ENCODE data around the gene L1TD1.
"Not testable (repeated sequence)": the region's sequence is repeated elsewhere in the genome, so short reads cannot be mapped to it uniquely, and the experiment has no call there.

The L1TD1 gene, protein sequence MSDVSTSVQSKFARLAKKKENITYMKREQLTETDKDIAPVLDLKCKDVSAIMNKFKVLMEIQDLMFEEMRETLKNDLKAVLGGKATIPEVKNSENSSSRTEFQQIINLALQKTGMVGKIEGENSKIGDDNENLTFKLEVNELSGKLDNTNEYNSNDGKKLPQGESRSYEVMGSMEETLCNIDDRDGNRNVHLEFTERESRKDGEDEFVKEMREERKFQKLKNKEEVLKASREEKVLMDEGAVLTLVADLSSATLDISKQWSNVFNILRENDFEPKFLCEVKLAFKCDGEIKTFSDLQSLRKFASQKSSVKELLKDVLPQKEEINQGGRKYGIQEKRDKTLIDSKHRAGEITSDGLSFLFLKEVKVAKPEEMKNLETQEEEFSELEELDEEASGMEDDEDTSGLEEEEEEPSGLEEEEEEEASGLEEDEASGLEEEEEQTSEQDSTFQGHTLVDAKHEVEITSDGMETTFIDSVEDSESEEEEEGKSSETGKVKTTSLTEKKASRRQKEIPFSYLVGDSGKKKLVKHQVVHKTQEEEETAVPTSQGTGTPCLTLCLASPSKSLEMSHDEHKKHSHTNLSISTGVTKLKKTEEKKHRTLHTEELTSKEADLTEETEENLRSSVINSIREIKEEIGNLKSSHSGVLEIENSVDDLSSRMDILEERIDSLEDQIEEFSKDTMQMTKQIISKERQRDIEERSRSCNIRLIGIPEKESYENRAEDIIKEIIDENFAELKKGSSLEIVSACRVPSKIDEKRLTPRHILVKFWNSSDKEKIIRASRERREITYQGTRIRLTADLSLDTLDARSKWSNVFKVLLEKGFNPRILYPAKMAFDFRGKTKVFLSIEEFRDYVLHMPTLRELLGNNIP

DNA sequence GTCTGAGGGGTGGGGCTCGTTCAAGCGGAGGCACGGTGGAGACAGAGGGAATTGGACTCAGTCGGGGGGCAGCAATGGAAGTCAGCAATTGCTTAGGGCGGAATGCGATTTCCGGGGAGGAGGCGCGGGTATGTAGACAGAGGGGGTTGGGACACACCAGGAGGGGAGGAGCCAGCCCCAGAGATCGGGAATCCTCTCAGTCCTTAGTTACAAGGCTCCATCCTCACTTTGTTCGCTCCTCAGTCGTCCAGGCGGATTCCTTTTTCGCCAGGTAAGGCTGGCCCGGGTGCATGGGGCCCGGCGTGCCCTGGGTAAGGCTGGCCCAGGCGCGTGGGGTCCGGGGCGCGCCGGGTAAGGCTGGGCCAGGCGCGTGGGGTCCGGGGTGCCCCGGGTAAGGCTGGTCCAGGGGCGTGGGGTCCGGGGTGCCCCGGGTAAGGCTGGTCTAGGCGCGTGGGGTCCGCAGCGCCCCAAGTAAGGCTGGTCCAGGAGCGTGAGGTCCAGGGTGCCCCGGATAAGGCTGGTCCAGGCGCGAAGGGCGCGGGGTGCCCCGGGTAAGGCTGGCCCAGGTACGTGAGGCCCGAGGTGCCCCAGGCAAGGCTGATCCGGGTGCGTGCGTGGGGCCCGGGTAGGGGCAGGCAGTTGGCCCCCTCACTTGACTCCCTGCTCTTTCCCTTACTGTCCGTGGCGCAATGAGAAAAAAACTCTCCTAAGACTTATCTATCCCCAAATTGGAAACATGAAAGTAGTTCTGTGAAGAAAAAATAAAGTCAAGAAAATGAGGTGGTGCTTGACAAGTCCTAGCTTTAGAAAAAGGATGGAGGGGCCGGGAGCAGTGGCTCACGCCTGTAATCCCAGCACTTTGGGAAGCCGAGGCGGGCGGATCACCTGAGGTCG is at the start of gene L1TD1:
L1TD1 (plus strand) TSS at position 199 of the 894 bp plus-strand sequence. CDS start 11,780 bp downstream, outside the sequence.
- peaks cover 43% of the 10 kb centered on the region for H3K27me3 Mint-ChIP-seq
- peak; percentile 44 for ATAC-seq
- H3K9me3 Mint-ChIP-seq: peaks cover 4% of the 10 kb centered on the region
- H3K27ac Mint-ChIP-seq: no peak within 1 kb of the TSS
- H3K4me1 Mint-ChIP-seq: peaks cover 9% of the 10 kb centered on the region
- no peak for DNase-seq
- H3K4me3 Mint-ChIP-seq: no peak within 1 kb of the TSS
- no peaks in the 10 kb centered on the region for H3K36me3 Mint-ChIP-seq (ENCODE audit: low read depth)

- H3K27ac Mint-ChIP-seq: no peak overlapping the region
- no peaks in the 10 kb centered on the region for H3K4me1 Mint-ChIP-seq
- no peak overlapping the region for H3K4me3 Mint-ChIP-seq
- no peak for DNase-seq
- H3K9me3 Mint-ChIP-seq: no peaks in the 10 kb centered on the region
- ATAC-seq: no peak
- peaks cover 2% of the 10 kb centered on the region for H3K36me3 Mint-ChIP-seq (ENCODE audit: low read depth)
- no peaks in the 10 kb centered on the region for H3K27me3 Mint-ChIP-seq
These were observed 34.7 kb upstream of the L1TD1 start for GRCh38 chr1:62159940-62160348.

DNA sequence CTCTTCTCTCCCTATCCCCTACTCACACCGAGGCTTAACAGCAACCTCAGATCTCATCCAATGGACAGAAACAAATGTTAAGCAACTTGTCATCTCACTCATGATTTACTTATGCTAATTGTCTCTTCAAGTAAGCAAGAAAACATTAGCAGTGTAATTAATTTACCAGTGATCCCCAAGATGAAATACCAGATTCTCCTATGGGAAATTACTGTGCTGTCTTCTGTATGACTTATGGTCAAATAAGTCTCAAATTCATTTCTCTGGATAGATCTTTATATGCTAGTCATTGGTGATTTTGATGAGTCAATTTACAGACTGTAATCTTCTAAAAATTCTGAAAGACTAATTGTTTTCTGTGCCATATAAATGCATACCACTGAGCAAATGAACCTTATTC is 32.9 kb upstream of the L1TD1 start:
- no peaks in the 10 kb centered on the region for H3K27me3 Mint-ChIP-seq
- ATAC-seq: no peak
- no peak overlapping the region for H3K4me3 Mint-ChIP-seq
- no peak overlapping the region for H3K27ac Mint-ChIP-seq
- no peaks in the 10 kb centered on the region for H3K9me3 Mint-ChIP-seq
- H3K36me3 Mint-ChIP-seq (ENCODE audit: low read depth): peaks cover 2% of the 10 kb centered on the region
- H3K4me1 Mint-ChIP-seq: no peaks in the 10 kb centered on the region
- DNase-seq: no peak

- not testable (repeated sequence) for H3K9me3 Mint-ChIP-seq; H3K27ac Mint-ChIP-seq; H3K36me3 Mint-ChIP-seq (ENCODE audit: low read depth); DNase-seq; H3K4me1 Mint-ChIP-seq; H3K4me3 Mint-ChIP-seq; H3K27me3 Mint-ChIP-seq; ATAC-seq
These were observed 24.3 kb upstream of the L1TD1 start for GRCh38 chr1:62170380-62170779.

DNA sequence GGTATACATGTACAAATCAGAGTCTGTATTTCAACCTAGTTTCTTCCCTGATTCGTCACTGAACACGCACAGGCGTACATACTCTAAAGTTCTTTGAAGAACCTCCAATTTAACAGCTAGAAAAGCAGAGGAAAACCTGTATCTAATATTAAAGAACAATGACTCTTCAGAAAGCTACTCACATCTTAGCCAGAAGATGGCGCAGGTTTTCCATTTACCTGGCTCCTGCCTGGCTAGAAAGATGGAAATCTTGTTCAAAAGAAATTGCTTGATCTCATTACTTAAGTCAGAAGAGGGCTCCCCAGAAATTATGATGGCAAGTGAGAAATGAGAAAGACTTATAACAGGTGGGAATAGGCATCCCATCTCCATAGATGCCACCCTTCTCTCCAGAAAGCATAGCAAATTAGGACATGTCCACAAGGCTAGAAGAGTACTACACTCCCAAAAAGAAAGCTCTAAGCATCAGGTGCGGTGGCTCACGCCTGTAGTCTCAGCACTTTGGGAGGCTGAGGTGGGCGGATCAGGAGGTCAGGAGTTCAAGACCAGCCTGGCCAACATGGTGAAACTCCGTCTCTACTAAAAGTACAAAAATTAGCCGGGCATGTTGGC is 19.0 kb upstream of the L1TD1 start:
- peak; percentile 38 for DNase-seq
- Mint-ChIP-seq H3K27ac (no peak overlapping the region), H3K4me3 (no peak overlapping the region), H3K36me3 (ENCODE audit: low read depth) (no peaks in the 10 kb centered on the region), H3K27me3 (peaks cover 6% of the 10 kb centered on the region), H3K4me1 (no peaks in the 10 kb centered on the region), H3K9me3 (no peaks in the 10 kb centered on the region)
- no peak for ATAC-seq

- H3K4me3 Mint-ChIP-seq: no peak overlapping the region
- ATAC-seq (no peak), DNase-seq (no peak)
- H3K27ac Mint-ChIP-seq: no peak overlapping the region
- peaks cover 7% of the 10 kb centered on the region for H3K27me3 Mint-ChIP-seq
- H3K4me1 Mint-ChIP-seq: no peaks in the 10 kb centered on the region
- no peaks in the 10 kb centered on the region for H3K36me3 Mint-ChIP-seq (ENCODE audit: low read depth)
- H3K9me3 Mint-ChIP-seq: no peaks in the 10 kb centered on the region
These were observed 17.9 kb upstream of the L1TD1 start for GRCh38 chr1:62176597-62177312.

DNA sequence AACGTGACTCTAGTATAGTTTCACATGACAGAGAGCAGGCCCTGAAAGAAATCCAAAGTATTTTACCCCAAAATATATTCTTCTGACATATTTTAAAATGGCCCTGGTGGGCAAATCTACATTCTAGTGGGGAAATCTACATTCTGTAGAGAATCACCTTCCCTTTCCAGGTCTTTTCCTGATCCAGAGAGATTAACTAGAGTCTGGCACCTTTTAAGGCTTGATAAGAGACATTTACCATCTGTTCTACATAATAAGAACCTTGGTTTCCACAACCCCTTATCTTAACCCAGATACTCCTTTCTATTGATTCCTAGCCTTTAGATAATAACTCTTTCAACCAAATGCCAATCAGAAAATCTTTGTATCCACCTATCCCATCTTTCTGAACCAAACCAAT is 17.0 kb upstream of the L1TD1 start:
- ATAC-seq: no peak
- no peaks in the 10 kb centered on the region for H3K36me3 Mint-ChIP-seq (ENCODE audit: low read depth)
- no peaks in the 10 kb centered on the region for H3K4me1 Mint-ChIP-seq

GRCh38 chr1:62178372-62178771 is 16.3 kb upstream of the L1TD1 start:
- Mint-ChIP-seq H3K4me1 (no peaks in the 10 kb centered on the region), H3K9me3 (no peaks in the 10 kb centered on the region), H3K36me3 (ENCODE audit: low read depth) (no peaks in the 10 kb centered on the region), H3K4me3 (no peak overlapping the region), H3K27me3 (peaks cover 3% of the 10 kb centered on the region), H3K27ac (no peak overlapping the region)
- DNase-seq: no peak
- ATAC-seq: no peak

More for the DNA sequence above, 17.0 kb upstream of the L1TD1 start:
- Mint-ChIP-seq H3K27ac (no peak overlapping the region), H3K9me3 (no peaks in the 10 kb centered on the region), H3K27me3 (peaks cover 3% of the 10 kb centered on the region), H3K4me3 (no peak overlapping the region)
- DNase-seq: no peak

GRCh38 chr1:62180054-62180453 is 14.6 kb upstream of the L1TD1 start:
- not testable (repeated sequence) for H3K27ac Mint-ChIP-seq; H3K27me3 Mint-ChIP-seq; DNase-seq; ATAC-seq; H3K9me3 Mint-ChIP-seq; H3K4me3 Mint-ChIP-seq; H3K4me1 Mint-ChIP-seq; H3K36me3 Mint-ChIP-seq (ENCODE audit: low read depth)

DNA sequence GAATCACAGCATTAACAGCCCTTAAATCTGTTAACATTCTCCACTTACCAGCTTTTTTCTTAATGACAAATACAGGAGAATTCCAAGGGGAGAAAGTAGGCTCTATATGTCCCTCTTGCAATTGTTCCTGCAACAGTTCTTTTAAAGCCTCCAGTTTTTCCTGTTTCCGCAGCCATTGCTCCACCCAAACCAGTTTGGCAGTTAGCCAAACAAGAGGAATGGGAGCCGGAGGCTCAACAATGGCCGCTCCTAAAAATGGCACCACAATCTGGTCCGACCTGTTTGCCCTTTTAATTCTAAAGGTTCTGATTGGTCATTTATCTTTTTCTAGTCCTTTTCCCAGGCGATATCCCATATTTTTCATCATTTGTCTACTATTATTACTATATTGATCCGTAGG is 14.0 kb upstream of the L1TD1 start:
- no peak for DNase-seq
- ATAC-seq: no peak
- peaks cover 3% of the 10 kb centered on the region for H3K27me3 Mint-ChIP-seq
- H3K9me3 Mint-ChIP-seq: no peaks in the 10 kb centered on the region
- no peak overlapping the region for H3K4me3 Mint-ChIP-seq
- H3K36me3 Mint-ChIP-seq (ENCODE audit: low read depth): no peaks in the 10 kb centered on the region
- no peaks in the 10 kb centered on the region for H3K4me1 Mint-ChIP-seq
- no peak overlapping the region for H3K27ac Mint-ChIP-seq

DNA sequence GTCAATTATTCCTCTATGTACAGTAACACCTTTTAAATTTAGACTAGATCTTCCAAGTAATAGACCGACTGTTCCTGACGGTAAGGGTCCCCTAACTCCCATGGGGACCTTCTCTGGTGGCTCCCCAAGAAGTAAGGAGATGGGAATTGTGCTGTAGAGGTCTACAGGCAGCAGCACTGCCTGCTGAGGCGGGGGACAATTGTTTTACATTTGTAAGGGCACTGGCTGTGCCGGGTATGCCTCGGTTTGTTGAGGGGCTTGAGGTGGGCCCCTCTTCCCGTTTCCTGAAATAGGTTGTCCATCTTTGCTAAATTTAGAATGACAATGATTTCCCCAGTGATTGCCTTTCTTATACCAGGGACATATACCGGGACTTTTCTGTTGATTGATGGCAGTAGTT is 13.1 kb upstream of the L1TD1 start:
- H3K27me3 Mint-ChIP-seq: peaks cover 2% of the 10 kb centered on the region
- H3K27ac Mint-ChIP-seq: no peak overlapping the region
- DNase-seq: no peak

DNA sequence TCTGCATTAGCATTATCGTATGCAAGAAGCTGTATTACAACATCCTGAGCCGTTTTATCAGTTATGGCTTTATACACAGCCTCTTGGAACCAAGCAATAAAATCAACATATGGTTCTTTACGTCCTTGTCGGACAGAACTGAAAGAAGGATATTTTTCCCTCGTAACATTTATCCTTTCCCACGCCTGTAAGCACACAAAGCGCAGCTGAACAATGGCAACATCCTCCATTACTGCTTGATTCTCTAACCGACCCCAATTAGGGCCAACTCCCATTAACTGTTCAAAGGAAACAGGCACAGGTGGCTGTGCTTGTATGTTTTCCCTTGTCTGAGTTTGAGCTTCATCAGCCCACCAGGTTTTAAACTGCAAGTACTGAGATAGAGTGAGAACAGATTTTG is 12.5 kb upstream of the L1TD1 start:
- not testable (repeated sequence) for ATAC-seq; H3K36me3 Mint-ChIP-seq (ENCODE audit: low read depth); H3K27me3 Mint-ChIP-seq; H3K9me3 Mint-ChIP-seq; DNase-seq; H3K27ac Mint-ChIP-seq; H3K4me1 Mint-ChIP-seq; H3K4me3 Mint-ChIP-seq

More for the DNA sequence above, 13.1 kb upstream of the L1TD1 start:
- no peak overlapping the region for H3K4me3 Mint-ChIP-seq
- ATAC-seq: no peak
- H3K9me3 Mint-ChIP-seq: no peaks in the 10 kb centered on the region
- H3K36me3 Mint-ChIP-seq (ENCODE audit: low read depth): no peaks in the 10 kb centered on the region
- no peaks in the 10 kb centered on the region for H3K4me1 Mint-ChIP-seq

- not testable (repeated sequence) for H3K27ac Mint-ChIP-seq; DNase-seq; H3K9me3 Mint-ChIP-seq; H3K4me1 Mint-ChIP-seq; H3K4me3 Mint-ChIP-seq; ATAC-seq; H3K27me3 Mint-ChIP-seq; H3K36me3 Mint-ChIP-seq (ENCODE audit: low read depth)
These were observed 11.3 kb upstream of the L1TD1 start for GRCh38 chr1:62183164-62184020.
